GM12878 (cell line): ENCODE results near the gene GOLGA2. TPM values are rescaled to one million over a fixed set of nuclear protein-coding genes. Genes with fewer than 3 reads are reported as not detected.

Experiments
- ATAC-seq: fragments of 200-7000 bp; cut with Tn5 transposase; 3 replicates; pipeline ENCODE4 v1.9.1; 2020; ENCODE audit warnings: mild to moderate bottlenecking, moderate library complexity
- BruUV-seq: library from RNA; stranded (reverse); fragments of 400-500 nt; replicated peaks from 2 replicates; lab custom pipeline; 2021; lab: Mats Ljungman, UMichigan
- CTCF ChIA-PET: fragments of 300-600 bp; sonication (Branson Sonifier 250); formaldehyde crosslinking; extraction: SDS; loops from one replicate; lab custom pipeline; 2021; ENCODE audit warnings: inconsistent platforms; lab: Yijun Ruan, JAX
- POLR2A ChIA-PET: fragments of 350-600 bp; formaldehyde crosslinking; extraction: SDS; loops from one replicate; lab custom pipeline; 2021; ENCODE audit warnings: inconsistent platforms; lab: Charles Lee
- RAD21 ChIA-PET: fragments of 300-600 bp; sonication (Branson Sonifier 250); formaldehyde crosslinking; loops from one replicate; lab custom pipeline; 2023; ENCODE audit warnings: antibody characterized with exemption; ENCODE audit not compliant: unreplicated experiment; lab: Charles Lee
- SMC1A ChIA-PET: fragments of 300-600 bp; sonication (Branson Sonifier 250); formaldehyde crosslinking; loops from one replicate; lab custom pipeline; 2023; ENCODE audit not compliant: unreplicated experiment, uncharacterized antibody; lab: Charles Lee
- DNase-seq: peaks from one replicate; pipeline ENCODE4 v3.0.0-alpha.2; 2011; ENCODE audit warnings: low read depth, low spot score
- FAIRE-seq: peaks from 3 replicates; lab custom pipeline; 2011; peaks lifted over from hg19 to GRCh38; lab: Jason Lieb, UNC
- H2AFZ ChIP-seq: 2 replicates; pipeline ENCODE4 v1.6.0; 2011; ENCODE audit warnings: low read depth, low read length, control low read depth; ENCODE audit not compliant: control insufficient read depth
- H3K27ac ChIP-seq: 2 replicates; pipeline ENCODE4 v1.5.1; 2011; ENCODE audit warnings: control low read depth; ENCODE audit not compliant: control insufficient read depth, insufficient read depth
- H3K27me3 ChIP-seq, 2 experiments: replicated peaks in 1 of 2; 2 replicates each; pipeline versions ENCODE4 v1.6.0 to v1.6.1; 2011; ENCODE audit warnings: low read length in 1 of 2; ENCODE audit not compliant: control insufficient read depth in 2 of 2, insufficient read depth in 2 of 2
- H3K36me3 ChIP-seq, 2 experiments: 2 replicates each; pipeline ENCODE4 v1.5.1; 2011; ENCODE audit warnings: low read length in 1 of 2; ENCODE audit not compliant: control insufficient read depth in 2 of 2, insufficient read depth in 2 of 2
- H3K4me1 ChIP-seq: 2 replicates; pipeline ENCODE4 v1.6.1; 2011; ENCODE audit warnings: mild to moderate bottlenecking, low read length, moderate library complexity, mixed read lengths; ENCODE audit not compliant: control insufficient read depth, insufficient read depth
- H3K4me2 ChIP-seq: 2 replicates; pipeline ENCODE4 v1.6.0; 2011; ENCODE audit warnings: control low read depth; ENCODE audit not compliant: control insufficient read depth, insufficient read depth
- H3K4me3 ChIP-seq: fragments of 200-600 bp; sonication (generic); 2 replicates; pipeline ENCODE4 v1.5.1; 2016
- H3K79me2 ChIP-seq: 2 replicates; pipeline ENCODE4 v1.6.0; 2011; ENCODE audit warnings: low read length; ENCODE audit not compliant: control insufficient read depth, insufficient read depth
- H3K9ac ChIP-seq: 2 replicates; pipeline ENCODE4 v1.8.0; 2011; ENCODE audit warnings: low read length, control low read depth, mixed read lengths; ENCODE audit not compliant: control insufficient read depth, insufficient read depth
- H3K9me3 ChIP-seq: replicated peaks from 3 replicates; pipeline ENCODE4 v1.5.1; 2011; ENCODE audit warnings: mild to moderate bottlenecking, low read length; ENCODE audit not compliant: control insufficient read depth, insufficient read depth
- H4K20me1 ChIP-seq: 2 replicates; pipeline ENCODE4 v1.6.0; 2011; ENCODE audit not compliant: control insufficient read depth, insufficient read depth
- WGBS: methylation state at CpG from one replicate; pipeline ENCODE4 v1.1.6; 2016; ENCODE audit warnings: low lambda C conversion rate; ENCODE audit not compliant: insufficient replicate concordance, insufficient coverage; ENCODE audit errors: missing lambda C conversion rate; 5-methylcytosine and 5-hydroxymethylcytosine counted together
- in situ Hi-C: fragments of 300-500 bp; cut with MboI; formaldehyde crosslinking; loops from 9 replicates; pipeline ENCODE4 v1.14.3; 2018; ENCODE audit warnings: mixed read lengths
- intact Hi-C: fragments of 100-400 bp; cut with micrococcal nuclease; formaldehyde crosslinking; loops from one replicate; pipeline ENCODE4 v1.14.2; 2022; ENCODE audit not compliant: unreplicated experiment
- polyA plus RNA-seq, 11 experiments: library from polyadenylated mRNA; depleted of rRNA in 4 of 11; unstranded in 6 of 11; stranded (reverse) in 5 of 11; fragments of >200 nt; fragmentation: Nextera tagmentation in 4 of 11; fragmentation: Illumina TruSeq in 1 of 11; extraction: Ambion mirVana in 4 of 11; extraction: Trizol in 1 of 11; gene quantifications; 1 replicate in 1 of 11; 2 replicates in 10 of 11; pipeline versions ENCODE4 v1.2.1 to v1.2.3, GENCODE V29; 2011 to 2016; ENCODE audit warnings: inconsistent platforms in 2 of 11, missing spikeins in 2 of 11, low read depth in 1 of 11
- total RNA-seq, 4 experiments: library from RNA; depleted of rRNA in 3 of 4; stranded (reverse); fragments of >200 nt in 3 of 4; fragmentation: Illumina TruSeq in 1 of 4; extraction: Trizol in 1 of 4; gene quantifications; 2 replicates each; pipeline versions ENCODE4 v1.2.1 to v1.2.3, GENCODE V29; 2013 to 2021
- TF ChIP-seq, protein P1 (sequence below): IDR thresholded peaks from 2 replicates; pipeline ENCODE4 v1.6.1; 2012; ENCODE audit warnings: improper control_type of control experiment, low read depth, low read length; ENCODE audit not compliant: insufficient replicate concordance

Gene GOLGA2
- total and polyA plus RNA-seq, 10 of the 15 experiments (the other 5 are each of a cell fraction or from before 2014, with no cell fraction given) = 5.9 to 32.6 (median 19.7) TPM

DNA sequence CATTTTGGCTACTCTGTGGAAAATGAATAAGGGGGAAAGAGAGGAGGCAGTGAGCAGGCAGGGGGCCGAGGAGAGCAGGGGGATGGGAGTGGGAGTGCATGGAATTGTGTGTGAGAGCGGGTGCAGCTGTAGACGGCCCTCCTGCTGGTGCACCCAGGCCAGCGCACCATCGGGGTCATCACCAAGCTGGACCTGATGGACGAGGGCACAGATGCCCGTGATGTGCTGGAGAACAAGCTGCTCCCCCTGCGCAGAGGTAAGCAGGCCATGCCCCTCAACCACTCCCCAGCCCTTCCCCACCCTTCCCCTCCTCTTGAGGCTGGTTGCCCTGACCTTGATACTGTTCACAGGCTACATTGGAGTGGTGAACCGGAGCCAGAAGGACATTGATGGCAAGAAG is 56.0 kb downstream of the GOLGA2 start:
- in situ Hi-C loops (no loop called here), intact Hi-C loops (no loop called here)
- Histone ChIP-seq H4K20me1 (no peaks in the 10 kb centered on the region), H3K79me2 (no peaks in the 10 kb centered on the region), H3K36me3 (no peaks in the 10 kb centered on the region), H3K27ac (no peak overlapping the region), H3K9me3 (no peaks in the 10 kb centered on the region), H3K4me2 (no peak overlapping the region), H3K4me1 (peaks cover 5% of the 10 kb centered on the region; the same call in 1 of the 2 replicates), H2AFZ (no peak overlapping the region), H3K9ac (no peak overlapping the region), H3K4me3 (no peak overlapping the region), H3K27me3 (no peaks in the 10 kb centered on the region; a peak in 2 of 4 replicates)
- RAD21 ChIA-PET = no interaction called here
- TF ChIP-seq, protein P1, sequence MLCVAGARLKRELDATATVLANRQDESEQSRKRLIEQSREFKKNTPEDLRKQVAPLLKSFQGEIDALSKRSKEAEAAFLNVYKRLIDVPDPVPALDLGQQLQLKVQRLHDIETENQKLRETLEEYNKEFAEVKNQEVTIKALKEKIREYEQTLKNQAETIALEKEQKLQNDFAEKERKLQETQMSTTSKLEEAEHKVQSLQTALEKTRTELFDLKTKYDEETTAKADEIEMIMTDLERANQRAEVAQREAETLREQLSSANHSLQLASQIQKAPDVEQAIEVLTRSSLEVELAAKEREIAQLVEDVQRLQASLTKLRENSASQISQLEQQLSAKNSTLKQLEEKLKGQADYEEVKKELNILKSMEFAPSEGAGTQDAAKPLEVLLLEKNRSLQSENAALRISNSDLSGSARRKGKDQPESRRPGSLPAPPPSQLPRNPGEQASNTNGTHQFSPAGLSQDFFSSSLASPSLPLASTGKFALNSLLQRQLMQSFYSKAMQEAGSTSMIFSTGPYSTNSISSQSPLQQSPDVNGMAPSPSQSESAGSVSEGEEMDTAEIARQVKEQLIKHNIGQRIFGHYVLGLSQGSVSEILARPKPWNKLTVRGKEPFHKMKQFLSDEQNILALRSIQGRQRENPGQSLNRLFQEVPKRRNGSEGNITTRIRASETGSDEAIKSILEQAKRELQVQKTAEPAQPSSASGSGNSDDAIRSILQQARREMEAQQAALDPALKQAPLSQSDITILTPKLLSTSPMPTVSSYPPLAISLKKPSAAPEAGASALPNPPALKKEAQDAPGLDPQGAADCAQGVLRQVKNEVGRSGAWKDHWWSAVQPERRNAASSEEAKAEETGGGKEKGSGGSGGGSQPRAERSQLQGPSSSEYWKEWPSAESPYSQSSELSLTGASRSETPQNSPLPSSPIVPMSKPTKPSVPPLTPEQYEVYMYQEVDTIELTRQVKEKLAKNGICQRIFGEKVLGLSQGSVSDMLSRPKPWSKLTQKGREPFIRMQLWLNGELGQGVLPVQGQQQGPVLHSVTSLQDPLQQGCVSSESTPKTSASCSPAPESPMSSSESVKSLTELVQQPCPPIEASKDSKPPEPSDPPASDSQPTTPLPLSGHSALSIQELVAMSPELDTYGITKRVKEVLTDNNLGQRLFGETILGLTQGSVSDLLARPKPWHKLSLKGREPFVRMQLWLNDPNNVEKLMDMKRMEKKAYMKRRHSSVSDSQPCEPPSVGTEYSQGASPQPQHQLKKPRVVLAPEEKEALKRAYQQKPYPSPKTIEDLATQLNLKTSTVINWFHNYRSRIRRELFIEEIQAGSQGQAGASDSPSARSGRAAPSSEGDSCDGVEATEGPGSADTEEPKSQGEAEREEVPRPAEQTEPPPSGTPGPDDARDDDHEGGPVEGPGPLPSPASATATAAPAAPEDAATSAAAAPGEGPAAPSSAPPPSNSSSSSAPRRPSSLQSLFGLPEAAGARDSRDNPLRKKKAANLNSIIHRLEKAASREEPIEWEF = no peak
- ATAC-seq (no peak), FAIRE-seq (no peak), DNase-seq (no peak)
- POLR2A ChIA-PET = no interaction called here
- SMC1A ChIA-PET = no interaction called here
- 55% methylated on average over 9 of the region's 9 CpGs for WGBS
- CTCF ChIA-PET = interaction anchor here (1.1 kb wide), 1 partner anchor 153 kb away, joined by 3 read pairs; the partner anchor contains the start of gene NAIF1
- no TSS peak for BruUV-seq
